Ovary (tissue), 9 donors: ENCODE results near the gene ACSM3. TPM values are rescaled to one million over a fixed set of nuclear protein-coding genes. Genes with fewer than 3 reads are reported as not detected.
A peak's percentile ranks its signal among the peaks of the same experiment; 100 is the strongest.
"Not testable (repeated sequence)": the region's sequence is repeated elsewhere in the genome, so short reads cannot be mapped to it uniquely, and the experiment has no call there.

Source experiments
- DNase-seq, 5 donors: peaks; one replicate each; pipeline ENCODE4 v3.0.0-alpha.2; 2019 to 2020
- H3K27ac ChIP-seq, 2 donors: fragments of 200-600 bp; one replicate each; pipeline versions ENCODE4 v1.5.1 to v1.8.0; 2019 to 2022
- H3K27me3 ChIP-seq: fragments of 200-600 bp; one replicate; pipeline ENCODE4 v1.8.0; 2022
- H3K36me3 ChIP-seq: fragments of 200-600 bp; sonication (generic); one replicate; pipeline ENCODE4 v1.5.1; 2019
- H3K4me1 ChIP-seq: one replicate; pipeline ENCODE4 v1.8.1; 2013; ENCODE audit warnings: mild to moderate bottlenecking, moderate library complexity; ENCODE audit not compliant: insufficient read depth
- H3K4me3 ChIP-seq: fragments of 200-600 bp; sonication (generic); one replicate; pipeline ENCODE4 v1.5.1; 2017
- H3K9me3 ChIP-seq, 2 donors: fragments of 200-600 bp in 1 of 2; sonication (generic) in 1 of 2; one replicate each; pipeline versions ENCODE4 v1.5.1 to v1.8.1; 2013 to 2019; ENCODE audit warnings: mild to moderate bottlenecking in 1 of 2, moderate library complexity in 1 of 2
- CTCF ChIP-seq, 3 donors: fragments of 450-650 bp in 2 of 3; fragments of 200-600 bp in 1 of 3; IDR thresholded peaks; one replicate each; pipeline versions ENCODE4 v1.5.1 to v1.8.0; 2016 to 2022; ENCODE audit warnings: antibody characterized with exemption in 3 of 3, mild to moderate bottlenecking in 1 of 3
- EP300 ChIP-seq: sonication (generic); formaldehyde crosslinking; IDR thresholded peaks from one replicate; pipeline ENCODE4 v1.6.1; 2017; ENCODE audit warnings: antibody characterized with exemption
- POLR2A ChIP-seq: fragments of 450-650 bp; IDR thresholded peaks from one replicate; pipeline ENCODE4 v1.6.1; 2017; ENCODE audit warnings: antibody characterized with exemption, mild to moderate bottlenecking, moderate library complexity
- WGBS, 3 donors: extraction: QIAGEN DNeasy Blood & Tissue Kit in 1 of 3; methylation state at CpG; one replicate each; pipeline versions ENCODE4 v1.1.5 to v1.1.7; 2013 to 2017; 5-methylcytosine and 5-hydroxymethylcytosine counted together
- intact Hi-C, 4 donors: fragments of 100-400 bp; cut with DNase I; formaldehyde crosslinking; loops; one replicate each; pipeline versions ENCODE4 v1.11.0 to v1.15.1; 2022 to 2023
- polyA plus RNA-seq, 2 donors: library from polyadenylated mRNA; stranded (reverse); fragments of 200-250 nt in 1 of 2; fragments of 350-450 nt in 1 of 2; fragmentation: Illumina TruSeq in 1 of 2; extraction: RNeasy Lipid Tissue Mini Kit (QIAGEN cat#74804) in 1 of 2; gene quantifications; one replicate each; pipeline ENCODE4 v1.2.3, GENCODE V29; 2013 to 2014
- total RNA-seq, 7 donors: library from RNA; depleted of rRNA in 2 of 7; stranded (reverse); fragments of >200 nt in 2 of 7; fragmentation: NEBNext Ultra II Directional in 3 of 7; extraction: Animal tissue kit (Norgen Biotek cat#: 25700) in 3 of 7; gene quantifications; one replicate each; pipeline versions ENCODE4 v1.1.0 to v1.2.4, GENCODE V29; 2016 to 2023
- donor health status: DM: no; HTN: no; CAD: no; lungs with moderate emphysema.
- donor health status: DM: no; HTN: no; CAD: no.
- donor health status: Bipolar disorder and iron deficiency.
- donor health status: DM: yes; HTN: yes; CAD: no.
- donor health status: DM: no; HTN: no; CAD: no.
- donor health status: DM: yes; HTN: yes; CAD: no.

ACSM3 gene
- total and polyA plus RNA-seq, 9 donors: 97.1 to 481 (median 248) TPM

DNA sequence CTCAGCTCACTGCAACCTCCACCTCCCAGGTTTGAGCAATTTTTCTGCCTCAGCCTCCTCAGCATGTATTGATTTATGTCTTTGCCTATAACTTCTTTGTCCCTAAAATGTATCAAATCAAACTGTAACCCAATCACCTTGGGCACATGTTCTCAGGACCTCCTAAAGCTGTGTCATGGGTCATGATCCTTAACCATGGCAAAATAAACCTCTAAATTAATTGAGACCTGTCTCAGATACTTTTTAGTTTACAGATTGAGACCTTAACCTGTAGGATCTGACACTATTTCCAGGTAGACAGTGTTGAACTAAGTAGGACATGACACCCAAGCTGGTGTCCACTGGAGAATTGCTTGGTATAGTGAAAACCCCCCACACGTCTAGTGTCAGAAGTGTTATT lies 2.6 kb upstream of the ACSM3 start:
- no peaks in the 10 kb centered on the region for H3K27me3 ChIP-seq
- no peak for DNase-seq
- H3K36me3 ChIP-seq: no peaks in the 10 kb centered on the region
- intact Hi-C loops: no loop called here
- H3K9me3 ChIP-seq: no peaks in the 10 kb centered on the region
- no peak overlapping the region for H3K27ac ChIP-seq
- H3K4me3 ChIP-seq: no peak overlapping the region
- WGBS, 3 donors: 79 to 91% (median 81%) methylated on average over 1 of the region's 1 CpG
- H3K4me1 ChIP-seq: peaks cover 3% of the 10 kb centered on the region
- TF ChIP-seq CTCF (IDR thresholded peaks at IDR 0.05): no peak
- no peak for TF ChIP-seq POLR2A
- no peak for TF ChIP-seq EP300

DNA sequence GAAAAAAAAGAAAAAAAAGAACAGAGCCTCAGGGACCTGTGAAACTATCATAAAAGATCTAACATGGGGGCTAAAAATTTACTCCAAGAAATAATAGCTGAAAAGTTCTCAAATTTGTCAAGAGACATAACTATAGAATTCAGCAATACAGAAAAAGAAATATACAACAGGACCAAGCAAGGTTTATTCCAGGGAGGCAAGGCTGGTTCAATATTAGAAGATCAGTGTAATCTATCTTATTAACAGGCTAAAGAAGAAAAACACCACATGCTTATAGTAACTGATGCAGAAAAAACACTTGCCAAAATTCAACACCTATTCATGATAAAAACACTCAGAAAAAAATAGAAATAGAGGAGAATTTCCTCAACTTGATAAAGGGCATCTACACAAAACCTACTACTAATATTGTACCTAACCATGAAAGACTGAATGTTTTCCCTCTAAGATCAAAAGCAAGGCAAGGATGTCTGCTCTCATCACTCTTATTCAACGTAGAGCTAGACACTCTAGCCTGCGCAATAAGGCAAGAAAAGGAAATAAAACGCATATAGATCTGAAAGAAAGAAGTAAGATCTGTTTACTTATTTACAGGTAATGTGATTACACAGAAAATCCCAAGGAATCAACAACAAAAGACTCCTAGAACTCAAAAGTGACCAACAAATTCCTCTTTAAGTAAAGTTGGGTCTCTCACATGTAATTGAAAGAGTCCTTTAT lies 1.2 kb upstream of the ACSM3 start:
- no peak overlapping the region for H3K4me3 ChIP-seq
- no peaks in the 10 kb centered on the region for H3K36me3 ChIP-seq
- 96 to 99% (median 97%) methylated on average over 3 of the region's 3 CpGs for WGBS, 3 donors
- intact Hi-C loops: no loop called here
- no peaks in the 10 kb centered on the region for H3K9me3 ChIP-seq
- DNase-seq: no peak
- peak overlapping the region in 1 of 2 donors; percentile 66 for H3K27ac ChIP-seq
- H3K27me3 ChIP-seq: no peaks in the 10 kb centered on the region
- H3K4me1 ChIP-seq: peaks cover 5% of the 10 kb centered on the region
- TF ChIP-seq POLR2A: no peak

- 68 to 92% (median 88%) methylated on average over 1 of the region's 1 CpG for WGBS, 3 donors
- H3K27ac ChIP-seq: peak overlapping the region in 1 of 2 donors; percentile 66
- DNase-seq, H3K27me3 ChIP-seq, H3K9me3 ChIP-seq, H3K4me1 ChIP-seq, H3K36me3 ChIP-seq, H3K4me3 ChIP-seq, intact Hi-C loops: not testable (repeated sequence)
Observed at GRCh38 chr16:20764448-20764847, 634 bp downstream of the ACSM3 start.

GRCh38 chr16:20765732-20766131 lies 1.9 kb downstream of the ACSM3 start:
- Histone ChIP-seq H3K9me3 (no peaks in the 10 kb centered on the region), H3K4me3 (no peak overlapping the region), H3K4me1 (peaks cover 5% of the 10 kb centered on the region), H3K27ac (no peak overlapping the region), H3K36me3 (no peaks in the 10 kb centered on the region), H3K27me3 (no peaks in the 10 kb centered on the region)
- no peak for DNase-seq
- 92 to 97% (median 94%) methylated on average over 2 of the region's 2 CpGs for WGBS, 3 donors
- TF ChIP-seq CTCF (IDR thresholded peaks at IDR 0.05) (no peak), POLR2A (no peak), EP300 (no peak)
- intact Hi-C loops: no loop called here

GRCh38 chr16:20766294-20766693 lies 2.5 kb downstream of the ACSM3 start:
- intact Hi-C loops: no loop called here
- no peak for DNase-seq
- no peak for TF ChIP-seq CTCF (IDR thresholded peaks at IDR 0.05)
- Histone ChIP-seq H3K27me3 (no peaks in the 10 kb centered on the region), H3K9me3 (no peaks in the 10 kb centered on the region), H3K4me3 (no peak overlapping the region), H3K4me1 (peaks cover 5% of the 10 kb centered on the region), H3K36me3 (no peaks in the 10 kb centered on the region), H3K27ac (no peak overlapping the region)
- WGBS, 3 donors: 85 to 94% (median 90%) methylated on average over 5 of the region's 5 CpGs
